MM.1S (cell line): ENCODE measurements around the gene MESD.
"Not testable (repeated sequence)": the region's sequence is repeated elsewhere in the genome, so short reads cannot be mapped to it uniquely, and the experiment has no call there.

ENCODE experiments used
- DNase-seq: peaks from one replicate; pipeline ENCODE4 v3.0.0-alpha.2; 2015
- H2AFZ ChIP-seq: fragments of 300-600 bp; sonication (generic); 2 replicates; pipeline ENCODE4 v1.6.0; 2016; ENCODE audit warnings: antibody characterized with exemption, low read length
- H3F3A ChIP-seq: fragments of 300-600 bp; sonication (generic); 2 replicates; pipeline ENCODE4 v1.6.1; 2016; ENCODE audit warnings: mild to moderate bottlenecking, antibody characterized with exemption, low read length, moderate library complexity, mixed read lengths; ENCODE audit not compliant: insufficient read depth
- H3K27ac ChIP-seq: fragments of 300-600 bp; sonication (generic); 2 replicates; pipeline ENCODE4 v1.5.1; 2016; ENCODE audit warnings: mild to moderate bottlenecking, low read length
- H3K27me3 ChIP-seq: fragments of 300-600 bp; sonication (generic); replicated peaks from 2 replicates; pipeline ENCODE4 v1.6.0; 2016; ENCODE audit warnings: low read length; ENCODE audit not compliant: insufficient read depth
- H3K36me3 ChIP-seq: fragments of 300-600 bp; sonication (generic); replicated peaks from 2 replicates; pipeline ENCODE4 v1.6.1; 2016; ENCODE audit warnings: mild to moderate bottlenecking, low read length, mixed read lengths; ENCODE audit not compliant: insufficient read depth
- H3K4me1 ChIP-seq: fragments of 300-600 bp; sonication (generic); 2 replicates; pipeline ENCODE4 v1.6.1; 2016; ENCODE audit warnings: low read length, mixed read lengths
- H3K4me2 ChIP-seq: fragments of 300-600 bp; sonication (generic); 2 replicates; pipeline ENCODE4 v1.6.0; 2016; ENCODE audit warnings: low read depth, low read length
- H3K4me3 ChIP-seq: fragments of 300-600 bp; sonication (generic); 2 replicates; pipeline ENCODE4 v1.5.1; 2016; ENCODE audit warnings: low read length, mixed read lengths
- H3K79me2 ChIP-seq: fragments of 300-600 bp; sonication (generic); 2 replicates; pipeline ENCODE4 v1.6.1; 2016; ENCODE audit warnings: mixed run types, low read length, mixed read lengths
- H3K9ac ChIP-seq: fragments of 300-600 bp; sonication (generic); 2 replicates; pipeline ENCODE4 v1.6.1; 2016; ENCODE audit warnings: low read length, mixed read lengths
- H3K9me2 ChIP-seq: fragments of 300-600 bp; sonication (generic); replicated peaks from 2 replicates; pipeline ENCODE4 v1.6.1; 2016; ENCODE audit warnings: mild to moderate bottlenecking, low read length, mixed read lengths; ENCODE audit not compliant: insufficient read depth
- H3K9me3 ChIP-seq: fragments of 300-600 bp; sonication (generic); replicated peaks from 2 replicates; pipeline ENCODE4 v1.6.1; 2016; ENCODE audit warnings: mild to moderate bottlenecking, low read length, mixed read lengths; ENCODE audit not compliant: insufficient read depth
- H4K20me1 ChIP-seq: fragments of 300-600 bp; sonication (generic); 2 replicates; pipeline ENCODE4 v1.6.1; 2016; ENCODE audit warnings: mild to moderate bottlenecking, low read length, moderate library complexity, mixed read lengths; ENCODE audit not compliant: insufficient read depth
- EZH2 ChIP-seq: fragments of 300-600 bp; sonication (generic); optimal IDR thresholded peaks from 2 replicates; pipeline ENCODE3; 2017; ENCODE audit warnings: low read depth, mild to moderate bottlenecking, antibody characterized with exemption, low read length, mixed read lengths
- EZH2phosphoT487 ChIP-seq: fragments of 300-600 bp; sonication (generic); IDR thresholded peaks from 2 replicates; pipeline ENCODE4 v1.6.1; 2018; ENCODE audit warnings: antibody characterized with exemption, low read length
- TF ChIP-seq, protein P1 (sequence below): fragments of 300-600 bp; sonication (generic); IDR thresholded peaks from 2 replicates; pipeline ENCODE4 v1.5.1; 2016; ENCODE audit warnings: antibody characterized with exemption, low read length, mixed read lengths

The MESD gene

DNA sequence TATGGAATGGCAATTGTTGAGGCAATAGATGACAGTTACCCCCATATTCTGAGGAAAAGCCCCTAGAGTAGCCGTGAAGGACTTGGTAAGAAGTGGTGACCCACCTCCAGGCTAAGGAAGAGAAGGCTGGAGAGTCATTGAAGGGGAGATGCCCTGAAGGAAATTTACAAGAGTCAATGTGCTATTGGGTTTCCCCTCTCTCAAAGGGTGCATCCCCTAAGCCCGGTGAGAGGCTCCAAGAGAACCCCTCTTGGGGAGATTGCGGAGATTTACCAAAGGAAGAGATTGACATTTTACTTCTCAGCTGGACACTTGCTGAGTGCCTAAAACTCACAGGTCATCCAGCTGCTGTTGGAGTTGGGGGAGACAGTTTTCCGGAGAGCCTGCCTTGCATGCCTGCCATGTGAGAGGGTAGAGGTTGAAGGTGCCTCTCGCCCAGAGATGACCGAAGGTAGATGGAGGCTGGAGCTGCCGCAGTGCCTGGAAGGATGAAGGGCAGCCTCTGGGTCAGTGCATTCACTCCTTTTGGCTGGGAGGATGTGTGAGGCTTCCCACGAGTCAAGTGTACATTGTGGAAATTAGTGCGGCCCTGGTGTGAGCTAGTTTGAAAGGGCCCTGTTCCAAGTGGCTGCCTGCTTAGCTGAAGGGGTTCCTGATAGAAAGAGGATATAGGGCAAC lies 30.7 kb downstream of the MESD start:
- H3F3A ChIP-seq, result no peaks in the 10 kb centered on the region
- no peak overlapping the region for H3K4me2 ChIP-seq
- H2AFZ ChIP-seq, result no peak overlapping the region
- H3K27me3 ChIP-seq, result no peaks in the 10 kb centered on the region
- H3K4me3 ChIP-seq, result no peak overlapping the region
- DNase-seq, result no peak
- no peak for TF ChIP-seq EZH2phosphoT487
- TF ChIP-seq, protein P1, sequence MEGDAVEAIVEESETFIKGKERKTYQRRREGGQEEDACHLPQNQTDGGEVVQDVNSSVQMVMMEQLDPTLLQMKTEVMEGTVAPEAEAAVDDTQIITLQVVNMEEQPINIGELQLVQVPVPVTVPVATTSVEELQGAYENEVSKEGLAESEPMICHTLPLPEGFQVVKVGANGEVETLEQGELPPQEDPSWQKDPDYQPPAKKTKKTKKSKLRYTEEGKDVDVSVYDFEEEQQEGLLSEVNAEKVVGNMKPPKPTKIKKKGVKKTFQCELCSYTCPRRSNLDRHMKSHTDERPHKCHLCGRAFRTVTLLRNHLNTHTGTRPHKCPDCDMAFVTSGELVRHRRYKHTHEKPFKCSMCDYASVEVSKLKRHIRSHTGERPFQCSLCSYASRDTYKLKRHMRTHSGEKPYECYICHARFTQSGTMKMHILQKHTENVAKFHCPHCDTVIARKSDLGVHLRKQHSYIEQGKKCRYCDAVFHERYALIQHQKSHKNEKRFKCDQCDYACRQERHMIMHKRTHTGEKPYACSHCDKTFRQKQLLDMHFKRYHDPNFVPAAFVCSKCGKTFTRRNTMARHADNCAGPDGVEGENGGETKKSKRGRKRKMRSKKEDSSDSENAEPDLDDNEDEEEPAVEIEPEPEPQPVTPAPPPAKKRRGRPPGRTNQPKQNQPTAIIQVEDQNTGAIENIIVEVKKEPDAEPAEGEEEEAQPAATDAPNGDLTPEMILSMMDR, result no peak
- TF ChIP-seq EZH2, result no peak
- 0 out of 2 replicates have a peak, but pooled peaks cover 3% of the 10 kb centered on the region for H3K79me2 ChIP-seq
- H3K9me2 ChIP-seq, result no peaks in the 10 kb centered on the region
- H3K36me3 ChIP-seq, result no peaks in the 10 kb centered on the region
- H3K4me1 ChIP-seq, result no peaks in the 10 kb centered on the region
- no peak overlapping the region for H3K9ac ChIP-seq
- H3K9me3 ChIP-seq, result no peaks in the 10 kb centered on the region
- no peak overlapping the region for H3K27ac ChIP-seq
- H4K20me1 ChIP-seq, result no peaks in the 10 kb centered on the region

DNA sequence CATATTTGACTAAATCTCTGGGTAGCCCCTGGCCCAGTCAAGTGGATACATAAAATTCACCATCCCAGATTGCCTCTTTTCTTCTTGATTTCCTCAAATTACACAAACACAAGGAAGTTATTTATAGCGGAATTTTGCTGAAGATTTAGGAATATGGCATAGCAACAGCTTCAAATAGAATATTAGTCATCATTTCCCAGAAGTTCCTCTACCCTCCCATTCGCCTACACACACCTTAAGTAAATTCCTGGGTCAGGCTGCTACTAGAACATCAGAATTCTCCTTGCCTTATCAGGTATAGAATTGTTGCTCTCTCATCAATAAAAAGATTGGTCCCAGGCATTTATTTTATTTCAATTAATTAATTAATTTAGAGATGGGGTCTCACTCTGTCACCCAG lies 31.6 kb downstream of the MESD start:
- TF ChIP-seq, protein P1, result no peak
- TF ChIP-seq EZH2 (no peak), EZH2phosphoT487 (no peak)
- H3K4me3 ChIP-seq, result no peak overlapping the region
- no peaks in the 10 kb centered on the region for H3K9me3 ChIP-seq
- no peak for DNase-seq
- no peaks in the 10 kb centered on the region for H4K20me1 ChIP-seq
- H3K9ac ChIP-seq, result no peak overlapping the region
- no peaks in the 10 kb centered on the region for H3K36me3 ChIP-seq
- H3K9me2 ChIP-seq, result no peaks in the 10 kb centered on the region
- no peaks in the 10 kb centered on the region for H3F3A ChIP-seq
- H3K27ac ChIP-seq, result no peak overlapping the region
- no peaks in the 10 kb centered on the region for H3K4me1 ChIP-seq
- H3K4me2 ChIP-seq, result no peak overlapping the region
- H3K27me3 ChIP-seq, result no peaks in the 10 kb centered on the region
- H3K79me2 ChIP-seq, result 0 out of 2 replicates have a peak, but pooled peaks cover 3% of the 10 kb centered on the region
- no peak overlapping the region for H2AFZ ChIP-seq

DNA sequence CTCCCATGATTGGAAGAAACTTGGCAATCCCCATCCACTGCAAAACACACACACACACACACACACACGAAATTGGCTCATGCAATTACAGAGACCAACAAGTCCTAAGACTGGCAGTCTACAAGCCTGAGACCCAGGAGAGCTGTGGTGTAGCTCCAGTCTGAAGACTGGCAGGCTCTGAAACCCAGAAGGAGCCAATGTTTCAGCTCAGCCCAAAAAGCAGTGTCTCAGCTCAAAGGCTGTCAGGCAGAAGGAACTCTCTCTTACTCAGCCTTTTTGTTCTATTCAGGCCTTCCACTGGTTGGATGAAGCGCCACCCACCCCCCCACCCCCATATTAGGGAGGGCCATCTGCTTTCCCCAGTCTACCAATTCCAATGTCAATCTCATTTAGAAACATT lies 32.1 kb downstream of the MESD start:
- H3K79me2 ChIP-seq, result 0 out of 2 replicates have a peak, but pooled peaks cover 3% of the 10 kb centered on the region
- H3K9me3 ChIP-seq, result no peaks in the 10 kb centered on the region
- no peaks in the 10 kb centered on the region for H3K9me2 ChIP-seq
- no peak overlapping the region for H3K4me3 ChIP-seq
- H3K27me3 ChIP-seq, result no peaks in the 10 kb centered on the region
- H3F3A ChIP-seq, result no peaks in the 10 kb centered on the region
- DNase-seq, result no peak
- H3K36me3 ChIP-seq, result no peaks in the 10 kb centered on the region
- no peak overlapping the region for H2AFZ ChIP-seq
- H4K20me1 ChIP-seq, result no peaks in the 10 kb centered on the region
- no peak overlapping the region for H3K9ac ChIP-seq
- no peak overlapping the region for H3K4me2 ChIP-seq
- TF ChIP-seq EZH2 (no peak), EZH2phosphoT487 (no peak)
- TF ChIP-seq, protein P1, result no peak
- no peaks in the 10 kb centered on the region for H3K4me1 ChIP-seq
- no peak overlapping the region for H3K27ac ChIP-seq

DNA sequence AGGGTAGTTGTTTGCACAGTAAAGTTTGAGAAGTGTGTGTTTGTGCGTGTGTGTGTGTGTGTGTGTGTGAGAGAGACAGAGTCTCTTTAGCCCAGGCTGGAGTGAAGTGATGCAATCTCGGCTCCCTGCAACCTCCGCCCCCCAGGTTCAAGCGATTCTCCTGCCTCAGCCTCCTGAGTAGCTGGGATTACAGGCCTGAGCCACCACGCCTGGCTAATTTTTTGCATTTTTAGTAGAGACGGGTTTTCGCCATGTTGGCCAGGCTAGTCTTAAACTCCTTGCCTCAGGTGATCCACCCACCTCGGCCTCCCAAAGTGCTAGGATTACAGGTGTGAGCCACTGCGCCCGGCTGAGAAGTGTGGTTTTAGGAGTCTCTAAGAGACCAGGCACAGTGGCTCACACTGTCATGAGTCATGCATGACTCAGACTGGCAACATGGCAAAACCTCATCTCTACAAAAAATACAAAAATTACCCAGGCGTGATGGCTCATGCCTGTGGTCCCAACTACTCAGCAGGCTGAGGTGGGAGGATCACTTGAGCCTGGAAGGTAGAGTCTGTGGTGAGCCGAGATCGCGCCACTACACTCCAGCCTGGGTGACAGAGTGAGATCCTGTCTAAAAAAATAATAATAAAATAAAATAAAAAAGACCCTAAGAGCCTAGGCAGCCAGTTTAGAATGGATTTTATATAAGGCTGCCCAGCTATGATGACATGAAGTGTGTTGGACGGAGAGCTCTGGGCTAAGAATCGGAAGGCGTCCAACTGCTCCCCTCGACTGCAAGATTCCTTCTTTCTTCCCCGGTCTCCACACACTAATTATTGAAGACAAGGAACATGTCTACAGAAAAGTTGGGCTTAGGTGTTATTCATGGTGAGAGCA lies 33.8 kb downstream of the MESD start:
- H3K27ac ChIP-seq, H3K9me2 ChIP-seq, H3K36me3 ChIP-seq: not testable (repeated sequence)

More for the DNA sequence above, 33.8 kb downstream of the MESD start:
- not testable (repeated sequence) for H3K9me3 ChIP-seq, H3F3A ChIP-seq, H3K79me2 ChIP-seq, H3K27me3 ChIP-seq, H3K9ac ChIP-seq, H3K4me1 ChIP-seq, H2AFZ ChIP-seq, H4K20me1 ChIP-seq, H3K4me2 ChIP-seq, H3K4me3 ChIP-seq, DNase-seq
